IMR-90 (cell line): Measurements from ENCODE around the gene KCNH5. TPM values are rescaled to one million over a fixed set of nuclear protein-coding genes. Genes with fewer than 3 reads are reported as not detected.

ENCODE experiments used
- ATAC-seq: fragments of 200-7000 bp; cut with Tn5 transposase; 2 replicates; pipeline ENCODE4 v1.9.1; 2020; ENCODE audit warnings: low read depth, mild to moderate bottlenecking, moderate library complexity
- BruUV-seq: library from RNA; stranded (reverse); fragments of 400-500 nt; replicated peaks from 2 replicates; lab custom pipeline; 2021; lab: Mats Ljungman, UMichigan
- CTCF ChIA-PET: fragments of 300-600 bp; formaldehyde crosslinking; extraction: SDS; loops from one replicate; lab custom pipeline; 2021; ENCODE audit warnings: antibody characterized with exemption; lab: Yijun Ruan, JAX
- POLR2A ChIA-PET: fragments of 300-600 bp; sonication (Branson Sonifier 250); formaldehyde crosslinking; loops from one replicate; lab custom pipeline; 2022; ENCODE audit warnings: antibody characterized with exemption; ENCODE audit not compliant: unreplicated experiment; lab: Charles Lee
- DNase-seq: peaks from one replicate; pipeline ENCODE4 v3.0.0; 2013
- H2AFZ ChIP-seq: replicated peaks from 2 replicates; pipeline ENCODE3; 2013; ENCODE audit warnings: low read length, mild to moderate bottlenecking; ENCODE audit not compliant: poor library complexity
- H2AK5ac ChIP-seq: 2 replicates; pipeline ENCODE4 v1.6.1; 2013; ENCODE audit warnings: low read depth, low read length, inconsistent platforms
- H2AK9ac ChIP-seq: replicated peaks from 2 replicates; pipeline ENCODE3; 2013; ENCODE audit warnings: mild to moderate bottlenecking, low read depth, low read length, moderate library complexity; ENCODE audit not compliant: poor library complexity
- H2BK120ac ChIP-seq: 2 replicates; pipeline ENCODE4 v1.6.1; 2013; ENCODE audit warnings: low read depth, low read length, inconsistent platforms
- H2BK15ac ChIP-seq: 3 replicates; pipeline ENCODE4 v1.6.1; 2013; ENCODE audit warnings: low read depth, low read length, inconsistent platforms
- H2BK20ac ChIP-seq: 2 replicates; pipeline ENCODE4 v1.6.1; 2013; ENCODE audit warnings: low read depth, mild to moderate bottlenecking, inconsistent platforms, low read length, moderate library complexity
- H2BK5ac ChIP-seq: 2 replicates; pipeline ENCODE4 v1.6.1; 2013; ENCODE audit warnings: mild to moderate bottlenecking, low read depth, low read length, inconsistent platforms; ENCODE audit not compliant: poor library complexity, severe bottlenecking
- H3K14ac ChIP-seq: replicated peaks from 2 replicates; pipeline ENCODE4 v1.6.1; 2013; ENCODE audit warnings: low read depth, low read length, inconsistent platforms
- H3K18ac ChIP-seq: 2 replicates; pipeline ENCODE4 v1.6.1; 2013; ENCODE audit warnings: low read depth, low read length, control low read depth
- H3K23ac ChIP-seq: 2 replicates; pipeline ENCODE4 v1.6.1; 2013; ENCODE audit warnings: low read depth, low read length, inconsistent platforms
- H3K27ac ChIP-seq: 2 replicates; pipeline ENCODE4 v1.5.1; 2013; ENCODE audit warnings: mild to moderate bottlenecking, control low read depth, low read length; ENCODE audit not compliant: insufficient read depth
- H3K27me3 ChIP-seq: 2 replicates; pipeline ENCODE4 v1.6.1; 2013; ENCODE audit warnings: low read length; ENCODE audit not compliant: control insufficient read depth, insufficient read depth
- H3K36me3 ChIP-seq: 2 replicates; pipeline ENCODE4 v1.6.1; 2013; ENCODE audit warnings: low read length, mixed read lengths; ENCODE audit not compliant: control insufficient read depth, insufficient read depth
- H3K4ac ChIP-seq: 2 replicates; pipeline ENCODE4 v1.6.1; 2013; ENCODE audit warnings: low read depth, low read length, inconsistent platforms
- H3K4me1 ChIP-seq: 2 replicates; pipeline ENCODE4 v1.6.1; 2013; ENCODE audit warnings: low read length, mixed read lengths; ENCODE audit not compliant: control insufficient read depth, insufficient read depth
- H3K4me2 ChIP-seq: 2 replicates; pipeline ENCODE4 v1.6.1; 2013; ENCODE audit warnings: low read depth, mild to moderate bottlenecking, control low read depth, low read length, moderate library complexity
- H3K4me3 ChIP-seq: 2 replicates; pipeline ENCODE4 v1.5.1; 2013; ENCODE audit warnings: low read depth, mild to moderate bottlenecking, control low read depth, low read length, moderate library complexity; ENCODE audit not compliant: insufficient read depth
- H3K56ac ChIP-seq: 2 replicates; pipeline ENCODE4 v1.6.1; 2013; ENCODE audit warnings: low read length, inconsistent platforms; ENCODE audit not compliant: insufficient read depth; ENCODE audit errors: extremely low read depth
- H3K79me1 ChIP-seq, 2 experiments: 2 replicates each; pipeline ENCODE4 v1.6.1; 2013; ENCODE audit warnings: low read length in 2 of 2, inconsistent platforms in 1 of 2, low read depth in 1 of 2
- H3K9ac ChIP-seq: 2 replicates; pipeline ENCODE4 v1.6.1; 2013; ENCODE audit warnings: low read depth, low read length, control low read depth
- H3K9me1 ChIP-seq: 2 replicates; pipeline ENCODE4 v1.6.1; 2013; ENCODE audit warnings: low read length, inconsistent platforms; ENCODE audit not compliant: insufficient read depth
- H3K9me3 ChIP-seq: 2 replicates; pipeline ENCODE4 v1.6.1; 2013; ENCODE audit warnings: low read length; ENCODE audit not compliant: control insufficient read depth, insufficient read depth
- H4K20me1 ChIP-seq: 2 replicates; pipeline ENCODE4 v1.6.1; 2013; ENCODE audit warnings: low read length, inconsistent platforms; ENCODE audit not compliant: insufficient read depth
- H4K5ac ChIP-seq: 2 replicates; pipeline ENCODE4 v1.6.1; 2013; ENCODE audit warnings: mild to moderate bottlenecking, low read depth, low read length, control low read depth
- H4K8ac ChIP-seq, 2 experiments: 2 replicates each; pipeline ENCODE4 v1.6.1; 2013; ENCODE audit warnings: low read depth in 2 of 2, low read length in 2 of 2, control low read depth in 1 of 2, inconsistent platforms in 1 of 2
- H4K91ac ChIP-seq: 2 replicates; pipeline ENCODE4 v1.6.1; 2013; ENCODE audit warnings: low read depth, low read length, inconsistent platforms; ENCODE audit not compliant: insufficient read depth
- POLR2A ChIP-seq: IDR thresholded peaks from 2 replicates; pipeline ENCODE4 v1.6.1; 2012; ENCODE audit warnings: mild to moderate bottlenecking, low read depth, low read length
- WGBS, 2 experiments: methylation state at CpG; one replicate each; pipeline versions ENCODE4 v1.1.5 to v1.1.7; 2013; ENCODE audit warnings: missing lambda C conversion rate in 2 of 2; ENCODE audit not compliant: insufficient read length in 1 of 2; ENCODE audit errors: extremely low coverage in 2 of 2; 5-methylcytosine and 5-hydroxymethylcytosine counted together
- dilution Hi-C: fragments of 300-500 bp; cut with HindIII; formaldehyde crosslinking; loops from one replicate; pipeline ENCODE4 v1.14.3; 2018; ENCODE audit warnings: low sequenced_read_pairs; ENCODE audit not compliant: unreplicated experiment
- in situ Hi-C: fragments of 300-500 bp; cut with MboI; formaldehyde crosslinking; loops from 3 replicates; pipeline ENCODE4 v1.14.3; 2019; ENCODE audit warnings: low sequenced_read_pairs, inconsistent platforms, mixed read lengths
- intact Hi-C: fragments of 100-400 bp; cut with micrococcal nuclease; formaldehyde crosslinking; loops from 2 replicates; pipeline ENCODE4 v1.10.0; 2022
- polyA plus RNA-seq, 3 experiments: library from polyadenylated mRNA; depleted of rRNA; stranded (reverse); fragments of >200 nt; gene quantifications; 2 replicates each; pipeline ENCODE4 v1.2.3, GENCODE V29; 2012; ENCODE audit warnings: low replicate concordance in 1 of 3
- total RNA-seq: library from RNA; depleted of rRNA; stranded (reverse); fragments of >200 nt; gene quantifications from 2 replicates; pipeline ENCODE4 v1.2.3, GENCODE V29; 2012

The KCNH5 gene
- total and polyA plus RNA-seq, 2 of the 4 experiments (the other 2 are of a cell fraction), result under 0.01 to 0.03 TPM

DNA sequence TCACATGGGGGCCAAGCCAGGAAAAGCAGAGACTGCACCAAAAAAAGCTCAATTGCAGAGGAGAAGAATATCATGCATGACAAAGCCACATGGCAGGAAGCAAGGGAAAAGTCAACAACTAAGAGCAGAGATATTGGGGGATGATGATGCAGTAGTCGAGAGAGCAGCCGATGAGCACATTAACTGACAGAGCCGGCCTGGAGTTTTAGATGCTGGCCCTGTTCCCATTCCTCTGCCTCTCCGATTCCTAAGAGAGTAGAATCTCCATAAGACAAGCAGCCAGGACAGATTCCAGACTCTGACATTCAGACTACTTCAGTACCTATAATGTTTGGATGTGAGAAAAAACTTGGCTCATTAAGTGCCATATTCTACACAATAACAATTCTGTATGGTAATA, 155.9 kb downstream of the KCNH5 start:
- no peak overlapping the region for H3K4ac ChIP-seq
- no peak overlapping the region for H2AFZ ChIP-seq
- H3K27me3 ChIP-seq, result no peaks in the 10 kb centered on the region
- no CpG with 5 or more reads among the region's 4 CpGs for WGBS, 2 experiments
- no peaks in the 10 kb centered on the region for H3K9me3 ChIP-seq
- ChIA-PET CTCF (no interaction called here), POLR2A (no interaction called here)
- H4K5ac ChIP-seq, result no peak overlapping the region
- no peak overlapping the region for H3K9ac ChIP-seq
- no peaks in the 10 kb centered on the region for H4K20me1 ChIP-seq
- no peak overlapping the region for H2BK15ac ChIP-seq
- no peak overlapping the region for H2BK120ac ChIP-seq
- in situ Hi-C loops (no loop called here), intact Hi-C loops (no loop called here), dilution Hi-C loops (no loop called here)
- ATAC-seq (no peak), DNase-seq (peak; percentile 5)
- H3K4me3 ChIP-seq, result no peak overlapping the region
- no peaks in the 10 kb centered on the region for H3K79me1 ChIP-seq
- H2BK5ac ChIP-seq, result no peak overlapping the region
- H4K8ac ChIP-seq, result no peak overlapping the region
- no peak for TF ChIP-seq POLR2A
- no peaks in the 10 kb centered on the region for H3K9me1 ChIP-seq
- no peak overlapping the region for H2AK9ac ChIP-seq
- no peak overlapping the region for H2AK5ac ChIP-seq
- no TSS peak for BruUV-seq
- no peak overlapping the region for H3K4me2 ChIP-seq
- H3K14ac ChIP-seq, result no peak overlapping the region
- no peak overlapping the region for H3K56ac ChIP-seq
- H3K36me3 ChIP-seq, result no peaks in the 10 kb centered on the region
- H3K18ac ChIP-seq, result no peak overlapping the region
- no peak overlapping the region for H3K27ac ChIP-seq
- no peak overlapping the region for H3K23ac ChIP-seq
- no peak overlapping the region for H4K91ac ChIP-seq
- peaks cover 2% of the 10 kb centered on the region; the same call in 1 of the 2 replicates for H3K4me1 ChIP-seq
- no peak overlapping the region for H2BK20ac ChIP-seq
